Ovary (tissue), 3 donors: ENCODE measurements around the gene PPP2R2B.

ENCODE experiments used
- CTCF ChIP-seq, 3 donors: fragments of 450-650 bp in 2 of 3; fragments of 200-600 bp in 1 of 3; IDR thresholded peaks; one replicate each; pipeline versions ENCODE4 v1.5.1 to v1.8.0; 2016 to 2022; ENCODE audit warnings: antibody characterized with exemption in 3 of 3, mild to moderate bottlenecking in 1 of 3
- EP300 ChIP-seq: sonication (generic); formaldehyde crosslinking; IDR thresholded peaks from one replicate; pipeline ENCODE4 v1.6.1; 2017; ENCODE audit warnings: antibody characterized with exemption
- donor health status: DM: no; HTN: no; CAD: no.

GRCh38 chr5:146852089-146852488 is 26.5 kb downstream of the PPP2R2B start:
- TF ChIP-seq EP300, result no peak
- TF ChIP-seq CTCF (IDR thresholded peaks at IDR 0.05), result no peak
